ENCODE results near the gene CHRNA9. TPM values are rescaled to one million over a fixed set of nuclear protein-coding genes. Genes with fewer than 3 reads are reported as not detected.

CHRNA9 gene
- total and polyA plus RNA-seq, 2 of the 13 experiments (the other 11 are each of a cell fraction or from before 2014, with no cell fraction given), result not detected

DNA sequence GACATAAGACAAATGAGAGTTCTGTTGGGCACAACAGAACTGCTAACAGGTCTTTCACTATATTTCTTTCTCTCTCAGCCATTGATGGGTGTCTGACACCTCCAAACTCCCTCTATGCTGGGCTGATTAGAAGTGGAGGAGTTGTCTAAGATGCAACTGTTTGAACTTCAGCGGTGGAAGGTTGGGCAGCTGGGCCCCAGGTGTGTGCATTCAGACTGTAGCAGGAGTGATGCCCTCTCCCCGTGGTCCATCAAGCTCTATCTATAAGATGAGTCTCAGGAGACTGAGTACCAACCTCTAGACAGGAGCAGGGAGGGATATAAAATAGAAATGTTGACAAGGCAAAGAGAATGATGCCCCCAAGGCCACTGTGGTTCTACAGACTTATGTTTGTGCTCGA is 28.2 kb upstream of the CHRNA9 start (continued):
- TF ChIP-seq, protein P1, sequence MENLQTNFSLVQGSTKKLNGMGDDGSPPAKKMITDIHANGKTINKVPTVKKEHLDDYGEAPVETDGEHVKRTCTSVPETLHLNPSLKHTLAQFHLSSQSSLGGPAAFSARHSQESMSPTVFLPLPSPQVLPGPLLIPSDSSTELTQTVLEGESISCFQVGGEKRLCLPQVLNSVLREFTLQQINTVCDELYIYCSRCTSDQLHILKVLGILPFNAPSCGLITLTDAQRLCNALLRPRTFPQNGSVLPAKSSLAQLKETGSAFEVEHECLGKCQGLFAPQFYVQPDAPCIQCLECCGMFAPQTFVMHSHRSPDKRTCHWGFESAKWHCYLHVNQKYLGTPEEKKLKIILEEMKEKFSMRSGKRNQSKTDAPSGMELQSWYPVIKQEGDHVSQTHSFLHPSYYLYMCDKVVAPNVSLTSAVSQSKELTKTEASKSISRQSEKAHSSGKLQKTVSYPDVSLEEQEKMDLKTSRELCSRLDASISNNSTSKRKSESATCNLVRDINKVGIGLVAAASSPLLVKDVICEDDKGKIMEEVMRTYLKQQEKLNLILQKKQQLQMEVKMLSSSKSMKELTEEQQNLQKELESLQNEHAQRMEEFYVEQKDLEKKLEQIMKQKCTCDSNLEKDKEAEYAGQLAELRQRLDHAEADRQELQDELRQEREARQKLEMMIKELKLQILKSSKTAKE (CRISPR knock-in tag; IDR thresholded peaks at IDR 0.05; ENCODE audit: borderline replicate concordance), result no peak

DNA sequence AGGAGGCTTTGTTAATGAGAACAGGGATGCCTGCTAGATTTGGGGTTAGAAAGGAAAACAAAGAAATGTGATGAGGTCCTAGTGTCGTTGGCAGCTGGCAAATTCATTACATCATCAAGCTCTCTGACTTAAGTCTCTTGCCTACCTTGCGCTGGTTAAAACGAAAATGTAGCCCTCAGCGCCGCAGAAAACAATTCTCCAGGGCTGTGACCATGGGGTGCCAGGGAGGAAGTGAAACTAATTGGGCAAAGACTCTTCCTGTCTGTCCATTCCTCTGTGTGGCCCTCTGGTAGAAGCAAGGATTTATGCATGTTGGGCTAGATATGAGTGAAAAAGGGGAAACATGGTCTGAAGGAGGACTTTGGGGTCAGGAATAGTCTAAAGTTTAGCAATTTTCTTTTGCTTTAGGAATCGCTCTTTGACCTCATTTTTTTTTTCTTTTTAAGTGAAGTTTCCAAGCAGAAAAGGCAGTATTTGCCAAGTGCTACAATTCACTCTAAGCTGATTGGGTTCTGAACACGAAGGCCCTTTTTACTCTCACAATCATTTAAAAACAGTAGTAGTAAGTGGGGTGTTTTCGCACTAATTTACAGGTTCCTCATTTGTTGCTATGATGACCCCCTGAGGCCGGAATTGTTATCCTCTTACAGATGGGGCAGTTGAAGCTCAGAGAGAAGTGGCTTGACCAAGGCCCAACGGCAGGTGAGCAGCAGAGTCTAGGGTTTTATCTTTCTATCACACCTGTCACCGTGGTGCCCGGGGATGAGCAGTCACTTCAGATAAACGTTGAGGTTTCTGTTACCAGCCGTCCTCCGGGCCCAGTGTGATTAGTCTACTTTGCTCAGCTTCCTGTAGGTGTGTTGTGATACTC is 27.3 kb upstream of the CHRNA9 start:
- 0 out of 5 replicates have a peak, but pooled peaks cover 0 to 1% of the 10 kb centered on the region in 2 experiments for H3K27me3 ChIP-seq (ENCODE audit: control insufficient read depth in 1 of 2, insufficient read depth in 2 of 2, low read length in 2 of 2)
- no peaks in the 10 kb centered on the region for H3K36me3 ChIP-seq (replicated peaks in 1 of 2; ENCODE audit: control insufficient read depth in 1 of 2, insufficient read depth in 2 of 2, low read length in 2 of 2)
- FAIRE-seq (no peak), ATAC-seq (no peak), DNase-seq (ENCODE audit: low spot score) (no peak)
- H3K4me3 ChIP-seq (replicated peaks in 1 of 3; ENCODE audit: insufficient read depth in 1 of 3, low read depth in 2 of 3, low read length in 3 of 3), result no peak overlapping the region
- H4K20me1 ChIP-seq (ENCODE audit: insufficient read depth, low read length), result no peaks in the 10 kb centered on the region
- intact Hi-C loops (cut with micrococcal nuclease; ENCODE audit: unreplicated experiment), result loop anchor here (2.0 kb wide), 1 partner anchor 251 kb away; the partner anchor contains the start of gene N4BP2
- no peaks in the 10 kb centered on the region for H3K79me2 ChIP-seq (ENCODE audit: insufficient read depth, low read length)
- no peak for TF ChIP-seq MED13 (CRISPR knock-in tag; IDR thresholded peaks at IDR 0.05)
- TF ChIP-seq PRPF4 (IDR thresholded peaks at IDR 0.05; ENCODE audit: low read depth, low read length, poor library complexity, severe bottlenecking), result no peak
- TF ChIP-seq JUNB (CRISPR knock-in tag; IDR thresholded peaks at IDR 0.05; ENCODE audit: borderline replicate concordance), result no peak
- H3K4me2 ChIP-seq (ENCODE audit: low read depth, low read length), result no peak overlapping the region; the same call in 1 of the 2 replicates
- WGBS (ENCODE audit: low lambda C conversion rate), result 37% methylated on average over 14 of the region's 15 CpGs
- in situ Hi-C loops (cut with HindIII; ENCODE audit: extremely low pct_ligation_motif_present, low pct_unique_long_range_greater_than_20kb), result loop anchor here (5.0 kb wide), 1 partner anchor 156 kb away; no protein-coding TSS in a partner anchor
- peaks cover 5% of the 10 kb centered on the region; the same call in 1 of the 2 replicates for H3K4me1 ChIP-seq (ENCODE audit: insufficient read depth, low read length)
- POLR2A ChIA-PET, result no interaction called here
- BruUV-seq (replicated peaks), result no TSS peak
- H2AFZ ChIP-seq (ENCODE audit: low read length), result no peak overlapping the region
- H3K9me3 ChIP-seq (ENCODE audit: low read length), result no peaks in the 10 kb centered on the region
- CTCF ChIA-PET (ENCODE audit: low intra/inter-chr PET ratio, low total read pairs), result interaction anchor here (2.8 kb wide), 1 partner anchor 158 kb away, joined by 29 read pairs; no protein-coding TSS in a partner anchor
- H3K27ac ChIP-seq (ENCODE audit: extremely low read length, insufficient read depth, low read length), result no peak overlapping the region
- H3K9ac ChIP-seq (ENCODE audit: insufficient read depth, low read depth, low read length), result no peak overlapping the region
